Gastroesophageal sphincter (tissue), 4 donors: Measurements from ENCODE around the gene ARSJ. TPM values are rescaled to one million over a fixed set of nuclear protein-coding genes. Genes with fewer than 3 reads are reported as not detected.

Experiments
- ATAC-seq: fragments of 150-250 bp; one replicate; pipeline ENCODE4 v1.9.1; 2016; ENCODE audit warnings: mild to moderate bottlenecking, moderate library complexity
- H3K27ac ChIP-seq, 4 donors: fragments of 200-600 bp; sonication (generic) in 3 of 4; 1 replicate in 3 of 4; 2 replicates in 1 of 4; pipeline ENCODE4 v1.5.1; 2016 to 2019
- H3K27me3 ChIP-seq: fragments of 200-600 bp; sonication (generic); one replicate; pipeline ENCODE4 v1.5.1; 2019
- H3K36me3 ChIP-seq, 2 donors: fragments of 200-600 bp; sonication (generic); one replicate each; pipeline ENCODE4 v1.5.1; 2019; ENCODE audit warnings: control low read depth in 1 of 2
- H3K4me1 ChIP-seq, 3 donors: fragments of 200-600 bp; sonication (generic); 1 replicate in 2 of 3; 2 replicates in 1 of 3; pipeline ENCODE4 v1.5.1; 2016 to 2019; ENCODE audit warnings: control low read depth in 2 of 3
- H3K4me3 ChIP-seq, 2 donors: fragments of 200-600 bp; sonication (generic); one replicate each; pipeline ENCODE4 v1.5.1; 2019; ENCODE audit warnings: mild to moderate bottlenecking in 1 of 2, moderate library complexity in 1 of 2
- H3K9me3 ChIP-seq, 3 donors: fragments of 200-600 bp; sonication (generic); one replicate each; pipeline ENCODE4 v1.5.1; 2017 to 2019; ENCODE audit warnings: control low read depth in 2 of 3
- CTCF ChIP-seq, 4 experiments: fragments of 200-600 bp in 2 of 4; fragments of 450-650 bp in 2 of 4; sonication (generic) in 1 of 4; IDR thresholded peaks; one replicate each; pipeline ENCODE4 v1.5.1; 2017 to 2019; ENCODE audit warnings: antibody characterized with exemption in 4 of 4, mild to moderate bottlenecking in 2 of 4, moderate library complexity in 2 of 4
- EP300 ChIP-seq: sonication (generic); formaldehyde crosslinking; IDR thresholded peaks from one replicate; pipeline ENCODE4 v1.6.1; 2017; ENCODE audit warnings: antibody characterized with exemption, mild to moderate bottlenecking
- POLR2A ChIP-seq, 2 donors: fragments of 450-650 bp; IDR thresholded peaks; one replicate each; pipeline ENCODE4 v1.6.1; 2017; ENCODE audit warnings: antibody characterized with exemption in 2 of 2, mild to moderate bottlenecking in 2 of 2, moderate library complexity in 1 of 2
- POLR2AphosphoS5 ChIP-seq: sonication (generic); formaldehyde crosslinking; IDR thresholded peaks from one replicate; pipeline ENCODE4 v1.6.1; 2017; ENCODE audit warnings: antibody characterized with exemption
- whole genome bisulfite sequencing, 2 donors: methylation state at CpG; one replicate each; pipeline ENCODE4 v1.1.5; 2018; ENCODE audit warnings: low coverage in 1 of 2; 5-methylcytosine and 5-hydroxymethylcytosine counted together
- total RNA-seq, 4 donors: library from RNA; depleted of rRNA; stranded (reverse); fragments of >200 nt; gene quantifications; one replicate each; pipeline ENCODE4 v1.1.0, GENCODE V29; 2016

The ARSJ gene
- total RNA-seq, 4 donors from 2014 or later: 15.7 to 28.2 (median 22.8) TPM

- Histone ChIP-seq H3K36me3 (no peaks in the 10 kb centered on the region), H3K4me3 (no peak overlapping the region), H3K27ac (no peak overlapping the region), H3K4me1 (peaks cover 0 to 63% (median 7%) of the 10 kb centered on the region in 3 donors), H3K27me3 (no peaks in the 10 kb centered on the region), H3K9me3 (no peaks in the 10 kb centered on the region)
- no peak for ATAC-seq
- TF ChIP-seq POLR2A (IDR thresholded peaks at IDR 0.05): no peak
- TF ChIP-seq CTCF (IDR thresholded peaks at IDR 0.05): no peak
- TF ChIP-seq EP300: no peak
- TF ChIP-seq POLR2AphosphoS5: no peak
- 93 to 100% methylated on average over 3 of the region's 3 CpGs for WGBS, 2 donors
Measured at GRCh38 chr4:113955411-113955810, 24.0 kb downstream of the ARSJ start.

- Histone ChIP-seq H3K36me3 (no peaks in the 10 kb centered on the region), H3K9me3 (no peaks in the 10 kb centered on the region), H3K4me3 (no peak overlapping the region), H3K27me3 (no peaks in the 10 kb centered on the region), H3K4me1 (peaks cover 0 to 53% (median 8%) of the 10 kb centered on the region in 3 donors), H3K27ac (no peak overlapping the region)
- no peak for ATAC-seq
- 79 to 89% methylated on average over 1 of the region's 1 CpG for WGBS, 2 donors
- TF ChIP-seq POLR2AphosphoS5: no peak
- TF ChIP-seq POLR2A (IDR thresholded peaks at IDR 0.05): no peak
- TF ChIP-seq EP300: no peak
- no peak for TF ChIP-seq CTCF (IDR thresholded peaks at IDR 0.05)
Measured at GRCh38 chr4:113953888-113954287, 25.6 kb downstream of the ARSJ start.

GRCh38 chr4:113952452-113953029 is 26.9 kb downstream of the ARSJ start:
- H3K4me1 ChIP-seq: peaks cover 0 to 39% (median 8%) of the 10 kb centered on the region in 3 donors
- H3K4me3 ChIP-seq: no peak overlapping the region
- no peak for ATAC-seq
- H3K36me3 ChIP-seq: no peaks in the 10 kb centered on the region
- TF ChIP-seq POLR2AphosphoS5 (no peak), CTCF (IDR thresholded peaks at IDR 0.05) (peak; percentile 62 to 72 (median 71))
- no peaks in the 10 kb centered on the region for H3K27me3 ChIP-seq
- H3K9me3 ChIP-seq: no peaks in the 10 kb centered on the region
- 63 to 83% methylated on average over 7 to 9 of the region's 9 CpGs for WGBS, 2 donors
- peak overlapping the region in 1 of 4 donors; percentile 71 for H3K27ac ChIP-seq

- peak; percentile 57 for ATAC-seq
- Histone ChIP-seq H3K4me3 (no peak overlapping the region), H3K27ac (peak overlapping the region; percentile 46 to 71 (median 56)), H3K36me3 (no peaks in the 10 kb centered on the region), H3K9me3 (no peaks in the 10 kb centered on the region), H3K27me3 (no peaks in the 10 kb centered on the region), H3K4me1 (peaks cover 0 to 39% (median 8%) of the 10 kb centered on the region in 3 donors)
- TF ChIP-seq POLR2A (IDR thresholded peaks at IDR 0.05) (no peak), POLR2AphosphoS5 (peak; percentile 38), CTCF (IDR thresholded peaks at IDR 0.05) (no peak)
- WGBS, 2 donors: 0 to 13% methylated on average over 3 to 6 of the region's 6 CpGs
Measured at GRCh38 chr4:113951263-113951662, 28.2 kb downstream of the ARSJ start.

- Histone ChIP-seq H3K36me3 (no peaks in the 10 kb centered on the region), H3K4me1 (peaks cover 0 to 39% (median 8%) of the 10 kb centered on the region in 3 donors), H3K27ac (peak overlapping the region in 2 of 4 donors; percentile 61 to 71), H3K4me3 (no peak overlapping the region), H3K27me3 (no peaks in the 10 kb centered on the region), H3K9me3 (no peaks in the 10 kb centered on the region)
- ATAC-seq: no peak
- TF ChIP-seq POLR2AphosphoS5 (no peak), EP300 (no peak), POLR2A (IDR thresholded peaks at IDR 0.05) (no peak), CTCF (IDR thresholded peaks at IDR 0.05) (no peak)
Measured at GRCh38 chr4:113950207-113950606, 29.2 kb downstream of the ARSJ start.
